ENCODE measurements around the gene TLE5. TPM values are rescaled to one million over a fixed set of nuclear protein-coding genes. Genes with fewer than 3 reads are reported as not detected.

The TLE5 gene
- total and polyA plus RNA-seq, 9 of the 15 experiments (the other 6 are each of a cell fraction or from before 2014, with no cell fraction given): 2.0 to 347 (median 235) TPM

DNA sequence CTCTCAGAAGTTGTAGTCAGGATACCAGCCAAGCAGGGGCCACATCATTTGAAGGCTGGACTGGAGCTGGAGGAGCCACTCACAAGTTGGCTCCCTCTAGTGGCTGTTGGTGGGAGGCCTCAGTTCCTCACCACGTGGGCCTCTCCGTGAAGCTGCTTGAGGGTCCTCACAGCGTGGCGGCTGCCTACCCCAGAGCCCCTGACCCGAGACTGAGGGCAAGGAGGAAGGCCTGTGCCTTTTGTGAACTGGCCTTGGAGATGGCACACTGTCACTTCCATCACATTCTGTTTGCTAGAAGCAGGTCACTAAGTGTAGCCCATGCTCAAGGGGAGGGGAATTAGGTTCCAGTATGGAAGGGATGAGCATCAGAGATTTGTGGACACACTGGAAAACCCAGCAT, 46.5 kb upstream of the TLE5 start (continued):
- TF ChIP-seq, protein P1, sequence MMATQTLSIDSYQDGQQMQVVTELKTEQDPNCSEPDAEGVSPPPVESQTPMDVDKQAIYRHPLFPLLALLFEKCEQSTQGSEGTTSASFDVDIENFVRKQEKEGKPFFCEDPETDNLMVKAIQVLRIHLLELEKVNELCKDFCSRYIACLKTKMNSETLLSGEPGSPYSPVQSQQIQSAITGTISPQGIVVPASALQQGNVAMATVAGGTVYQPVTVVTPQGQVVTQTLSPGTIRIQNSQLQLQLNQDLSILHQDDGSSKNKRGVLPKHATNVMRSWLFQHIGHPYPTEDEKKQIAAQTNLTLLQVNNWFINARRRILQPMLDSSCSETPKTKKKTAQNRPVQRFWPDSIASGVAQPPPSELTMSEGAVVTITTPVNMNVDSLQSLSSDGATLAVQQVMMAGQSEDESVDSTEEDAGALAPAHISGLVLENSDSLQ (IDR thresholded peaks at IDR 0.05): no peak
- TF ChIP-seq ZNF445 (CRISPR knock-in tag; IDR thresholded peaks at IDR 0.05; ENCODE audit: low read depth) (no peak), GABPB2 (CRISPR knock-in tag; conservative IDR thresholded peaks at IDR 0.05) (no peak), XRCC5 (IDR thresholded peaks at IDR 0.05; ENCODE audit: low read depth, low read length) (no peak), SMARCA5 (IDR thresholded peaks at IDR 0.05) (0 out of 2 replicates have a peak, but pooled peaks have one; percentile 17), HMG20B (CRISPR knock-in tag; IDR thresholded peaks at IDR 0.05) (no peak), ZNF124 (CRISPR knock-in tag; IDR thresholded peaks at IDR 0.05) (no peak), FOSL1 (tag; conservative IDR thresholded peaks at IDR 0.05) (no peak), L3MBTL2 (IDR thresholded peaks at IDR 0.05) (peak; percentile 91), KAT2B (IDR thresholded peaks at IDR 0.05; ENCODE audit: low read depth, low read length) (no peak), RFX5 (IDR thresholded peaks at IDR 0.05; ENCODE audit: low read depth, low read length) (no peak), ZNF644 (tag; IDR thresholded peaks at IDR 0.05; ENCODE audit: low read depth) (no peak), FOXK1 (CRISPR knock-in tag; IDR thresholded peaks at IDR 0.05; ENCODE audit: borderline replicate concordance) (no peak), RAD51 (IDR thresholded peaks at IDR 0.05; ENCODE audit: borderline replicate concordance, low read depth) (peak; percentile 39; the same call in 1 of the 2 replicates), HNRNPH1 (optimal IDR thresholded peaks at IDR 0.05; ENCODE audit: low read depth, low read length) (no peak), TFAM (CRISPR knock-in tag; conservative IDR thresholded peaks at IDR 0.05) (no peak)
- TF ChIP-seq, protein P2, sequence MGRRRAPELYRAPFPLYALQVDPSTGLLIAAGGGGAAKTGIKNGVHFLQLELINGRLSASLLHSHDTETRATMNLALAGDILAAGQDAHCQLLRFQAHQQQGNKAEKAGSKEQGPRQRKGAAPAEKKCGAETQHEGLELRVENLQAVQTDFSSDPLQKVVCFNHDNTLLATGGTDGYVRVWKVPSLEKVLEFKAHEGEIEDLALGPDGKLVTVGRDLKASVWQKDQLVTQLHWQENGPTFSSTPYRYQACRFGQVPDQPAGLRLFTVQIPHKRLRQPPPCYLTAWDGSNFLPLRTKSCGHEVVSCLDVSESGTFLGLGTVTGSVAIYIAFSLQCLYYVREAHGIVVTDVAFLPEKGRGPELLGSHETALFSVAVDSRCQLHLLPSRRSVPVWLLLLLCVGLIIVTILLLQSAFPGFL (CRISPR knock-in tag; IDR thresholded peaks at IDR 0.05): no peak
- TF ChIP-seq, protein P3, sequence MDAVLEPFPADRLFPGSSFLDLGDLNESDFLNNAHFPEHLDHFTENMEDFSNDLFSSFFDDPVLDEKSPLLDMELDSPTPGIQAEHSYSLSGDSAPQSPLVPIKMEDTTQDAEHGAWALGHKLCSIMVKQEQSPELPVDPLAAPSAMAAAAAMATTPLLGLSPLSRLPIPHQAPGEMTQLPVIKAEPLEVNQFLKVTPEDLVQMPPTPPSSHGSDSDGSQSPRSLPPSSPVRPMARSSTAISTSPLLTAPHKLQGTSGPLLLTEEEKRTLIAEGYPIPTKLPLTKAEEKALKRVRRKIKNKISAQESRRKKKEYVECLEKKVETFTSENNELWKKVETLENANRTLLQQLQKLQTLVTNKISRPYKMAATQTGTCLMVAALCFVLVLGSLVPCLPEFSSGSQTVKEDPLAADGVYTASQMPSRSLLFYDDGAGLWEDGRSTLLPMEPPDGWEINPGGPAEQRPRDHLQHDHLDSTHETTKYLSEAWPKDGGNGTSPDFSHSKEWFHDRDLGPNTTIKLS (IDR thresholded peaks at IDR 0.05; ENCODE audit: borderline replicate concordance, low read depth): no peak
- TF ChIP-seq, protein P4, sequence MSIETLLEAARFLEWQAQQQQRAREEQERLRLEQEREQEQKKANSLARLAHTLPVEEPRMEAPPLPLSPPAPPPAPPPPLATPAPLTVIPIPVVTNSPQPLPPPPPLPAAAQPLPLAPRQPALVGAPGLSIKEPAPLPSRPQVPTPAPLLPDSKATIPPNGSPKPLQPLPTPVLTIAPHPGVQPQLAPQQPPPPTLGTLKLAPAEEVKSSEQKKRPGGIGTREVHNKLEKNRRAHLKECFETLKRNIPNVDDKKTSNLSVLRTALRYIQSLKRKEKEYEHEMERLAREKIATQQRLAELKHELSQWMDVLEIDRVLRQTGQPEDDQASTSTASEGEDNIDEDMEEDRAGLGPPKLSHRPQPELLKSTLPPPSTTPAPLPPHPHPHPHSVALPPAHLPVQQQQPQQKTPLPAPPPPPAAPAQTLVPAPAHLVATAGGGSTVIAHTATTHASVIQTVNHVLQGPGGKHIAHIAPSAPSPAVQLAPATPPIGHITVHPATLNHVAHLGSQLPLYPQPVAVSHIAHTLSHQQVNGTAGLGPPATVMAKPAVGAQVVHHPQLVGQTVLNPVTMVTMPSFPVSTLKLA (conservative IDR thresholded peaks at IDR 0.05): peak; percentile 72 to 82
- TF ChIP-seq, protein P5, sequence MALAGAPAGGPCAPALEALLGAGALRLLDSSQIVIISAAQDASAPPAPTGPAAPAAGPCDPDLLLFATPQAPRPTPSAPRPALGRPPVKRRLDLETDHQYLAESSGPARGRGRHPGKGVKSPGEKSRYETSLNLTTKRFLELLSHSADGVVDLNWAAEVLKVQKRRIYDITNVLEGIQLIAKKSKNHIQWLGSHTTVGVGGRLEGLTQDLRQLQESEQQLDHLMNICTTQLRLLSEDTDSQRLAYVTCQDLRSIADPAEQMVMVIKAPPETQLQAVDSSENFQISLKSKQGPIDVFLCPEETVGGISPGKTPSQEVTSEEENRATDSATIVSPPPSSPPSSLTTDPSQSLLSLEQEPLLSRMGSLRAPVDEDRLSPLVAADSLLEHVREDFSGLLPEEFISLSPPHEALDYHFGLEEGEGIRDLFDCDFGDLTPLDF (CRISPR knock-in tag; IDR thresholded peaks at IDR 0.05): no peak

Data from K562 (cell line).